ENCODE data around the gene TAMALIN.
A peak's percentile ranks its signal among the peaks of the same experiment; 100 is the strongest.

TAMALIN gene

DNA sequence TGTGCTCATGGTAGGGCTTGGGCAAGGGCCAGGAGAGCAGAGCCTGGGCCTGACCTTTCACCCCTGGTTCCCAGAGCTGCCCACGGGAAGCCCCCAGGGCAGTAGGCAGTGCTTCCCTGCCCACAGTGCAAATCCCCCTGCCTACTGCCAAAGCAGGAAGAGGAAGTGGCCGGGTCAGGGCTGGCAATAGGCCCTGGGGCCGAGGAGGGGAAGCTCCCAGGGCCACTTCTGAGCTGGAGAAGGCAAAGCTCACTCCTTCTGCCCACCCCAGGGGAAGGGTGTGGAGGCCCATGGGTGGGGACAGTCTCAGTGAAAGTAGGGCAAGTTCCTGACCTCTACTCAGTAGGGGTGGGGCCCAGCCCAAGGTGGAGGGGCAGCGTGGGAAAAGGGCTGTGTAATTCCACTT is 39.1 kb downstream of the TAMALIN start:
- DNase-seq, result peak in 3 of 42 donors; percentile 28 to 52 (median 38)
- intact Hi-C loops (cut with DNase I), result no loop called here

DNA sequence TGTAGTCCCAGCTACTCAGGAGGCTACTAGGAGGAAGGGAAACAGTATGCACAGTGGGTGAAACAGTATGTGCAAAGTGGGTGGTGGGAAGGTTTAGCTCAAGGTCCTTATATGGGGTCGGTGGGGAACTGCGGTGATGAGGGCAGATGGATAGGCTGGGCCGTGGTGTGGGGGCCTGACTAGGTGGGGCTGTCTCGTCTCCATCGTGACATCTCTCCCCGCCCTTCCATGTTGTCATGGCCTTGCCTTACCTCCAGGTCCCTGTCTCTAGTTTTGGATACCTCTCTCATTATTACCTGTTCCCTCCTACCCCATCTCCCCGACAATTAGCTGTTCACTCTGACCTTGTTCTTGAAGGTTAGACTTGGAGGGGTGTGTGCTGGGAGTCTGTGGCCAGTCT is 40.1 kb downstream of the TAMALIN start:
- no peak for DNase-seq
- intact Hi-C loops (cut with DNase I), result no loop called here

DNA sequence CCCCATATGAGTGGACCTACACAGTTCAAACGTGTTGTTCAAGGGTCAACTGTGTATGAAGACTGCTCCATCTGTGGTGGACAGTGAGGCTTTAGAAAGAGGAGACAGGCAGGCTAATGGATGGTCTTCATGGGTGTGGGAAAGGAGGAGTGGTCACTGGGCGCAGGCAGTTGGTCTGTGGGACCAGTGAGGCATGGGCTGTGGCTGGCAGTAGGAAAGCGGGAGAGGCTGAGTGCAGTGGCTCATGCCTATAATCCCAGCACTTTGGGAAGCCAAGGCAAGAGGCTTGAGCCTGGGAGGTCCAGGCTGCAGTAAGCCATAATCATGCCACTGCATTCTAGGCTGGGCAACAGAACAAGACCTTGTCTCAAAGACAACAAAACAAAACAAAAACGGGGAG is 42.5 kb downstream of the TAMALIN start:
- intact Hi-C loops (cut with DNase I), result no loop called here
- no peak for DNase-seq

DNA sequence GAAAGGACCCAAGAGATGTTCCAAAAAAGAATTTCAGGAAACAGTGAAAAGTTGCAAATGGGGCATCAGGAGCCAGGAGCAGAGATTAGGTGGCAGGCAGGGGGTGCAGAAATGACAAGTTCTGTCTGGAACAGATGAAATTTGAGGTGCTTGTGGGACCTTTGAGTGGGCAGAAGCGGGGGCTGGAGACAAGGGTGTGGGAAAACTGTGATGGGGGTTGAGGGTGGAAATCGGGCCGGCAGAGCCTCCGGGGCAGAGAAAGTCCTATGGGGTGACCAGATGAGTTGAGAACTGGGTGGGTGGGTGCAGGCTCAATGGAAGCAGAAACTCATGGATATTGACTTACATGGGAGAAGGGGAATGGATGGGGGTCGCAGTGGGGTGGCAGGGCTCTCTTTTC is 42.9 kb downstream of the TAMALIN start:
- DNase-seq, result no peak
- intact Hi-C loops (cut with DNase I), result no loop called here

DNA sequence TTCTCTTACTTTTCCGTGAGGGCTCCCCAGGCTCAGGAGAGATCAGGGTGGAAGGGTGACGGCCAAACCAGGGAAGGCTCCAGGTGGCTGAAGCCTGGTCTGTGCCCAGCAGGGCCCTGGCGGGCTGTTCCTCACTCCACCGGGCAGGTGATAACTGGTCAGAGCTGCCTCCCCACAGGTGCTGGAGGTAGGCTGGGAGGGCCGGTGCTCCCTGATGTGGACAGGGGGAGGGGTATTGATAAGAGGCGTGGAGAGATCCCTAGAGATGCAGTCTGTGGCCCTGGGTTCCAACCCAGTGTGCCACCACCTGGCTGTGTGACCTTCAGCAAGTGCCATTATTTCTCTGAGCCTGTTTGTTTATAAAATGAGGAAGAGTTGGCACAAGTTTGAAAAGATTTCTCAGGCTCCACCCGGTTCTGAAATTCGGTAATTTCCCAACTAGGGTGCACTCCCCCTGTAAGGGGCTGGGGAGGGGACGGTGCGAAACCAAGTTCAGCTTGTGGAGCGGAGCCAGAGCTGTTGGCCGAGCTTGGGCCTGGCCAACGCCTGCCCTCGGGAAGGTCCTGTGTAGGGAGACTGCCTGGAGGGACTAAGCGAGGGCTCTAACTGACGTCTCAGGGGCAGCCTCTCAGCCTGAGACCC is 43.5 kb downstream of the TAMALIN start:
- intact Hi-C loops (cut with DNase I), result no loop called here
- DNase-seq, result peak in 1 of 42 donors; percentile 42

DNA sequence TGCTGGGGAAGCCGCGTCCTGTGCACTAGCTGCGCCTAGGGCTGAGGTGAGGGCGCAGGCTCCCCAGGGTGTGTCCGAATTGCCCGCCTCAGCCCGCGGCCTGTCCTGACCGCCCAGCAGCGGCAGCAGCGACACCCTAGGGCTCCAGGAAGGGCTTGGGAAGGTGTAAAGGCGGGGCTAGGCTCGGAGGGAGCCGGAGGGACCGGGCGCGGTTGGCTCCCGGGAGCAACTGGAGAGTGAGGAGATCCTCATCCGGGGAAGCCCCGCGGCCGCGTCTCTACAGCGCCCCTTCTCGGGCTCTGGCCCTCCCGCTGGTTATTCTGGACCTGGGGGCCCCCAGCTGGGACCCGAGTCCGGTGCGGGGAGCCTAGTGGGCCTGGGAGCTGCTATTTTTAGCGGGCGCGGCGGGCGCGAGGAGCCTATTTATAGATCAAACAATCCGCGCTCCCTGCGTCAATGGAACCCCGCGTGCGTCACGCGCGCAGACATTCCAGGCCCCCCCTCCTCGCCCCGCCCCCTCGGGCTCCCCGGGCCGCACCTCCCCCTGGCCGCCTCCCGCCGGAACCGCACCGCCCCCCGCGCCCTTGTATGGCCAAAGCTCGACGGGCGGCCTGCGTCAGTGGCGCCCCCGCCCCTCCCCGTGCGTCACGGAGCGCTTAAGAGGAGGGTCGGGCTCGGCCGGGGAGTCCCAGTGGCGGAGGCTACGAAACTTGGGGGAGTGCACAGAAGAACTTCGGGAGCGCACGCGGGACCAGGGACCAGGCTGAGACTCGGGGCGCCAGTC is 44.2 kb downstream of the TAMALIN start, which contains the start of gene NR4A1:
NR4A1 (plus strand) TSS at position 685 of the 784 bp plus-strand sequence. CDS start 2,887 bp downstream, outside the sequence.
- DNase-seq, result peak; percentile 92 to 99 (median 98)
- intact Hi-C loops (cut with DNase I), result no loop called here

DNA sequence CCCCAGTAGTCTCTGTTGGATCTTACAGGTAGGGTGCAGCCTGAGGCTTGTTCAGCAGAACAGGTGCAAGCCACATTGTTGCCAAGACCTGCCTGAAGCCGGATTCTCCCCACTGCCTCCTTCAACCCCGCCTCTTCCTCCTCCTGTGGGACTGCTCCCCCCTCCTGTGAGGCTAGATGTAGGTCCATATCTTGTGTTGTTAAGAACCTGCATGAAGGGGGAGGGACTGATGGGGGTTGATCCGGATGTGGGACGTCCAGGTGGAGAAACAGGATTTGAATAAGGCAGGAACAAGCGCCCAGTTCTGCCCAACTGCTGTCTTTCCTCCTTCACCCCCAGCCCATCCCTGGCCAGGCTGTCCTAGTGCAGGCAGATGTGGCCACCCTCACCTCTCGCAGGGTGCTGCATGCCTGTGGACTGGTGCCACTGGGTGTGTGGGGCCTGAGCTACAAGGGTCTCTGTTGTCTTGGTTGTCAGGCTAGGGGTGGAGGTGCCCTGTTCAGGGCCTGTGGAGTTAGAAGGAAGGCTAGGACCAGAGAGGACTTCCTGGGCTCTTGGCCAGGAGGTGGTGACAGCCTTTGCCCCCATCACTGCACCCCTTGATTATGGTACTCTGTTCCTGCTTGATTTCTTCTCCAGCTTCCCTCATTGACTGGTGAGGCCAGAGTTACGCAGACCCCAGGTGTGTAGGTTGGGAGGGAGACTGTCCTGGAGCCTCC is 45.9 kb downstream of the TAMALIN start:
- peak in 1 of 42 donors; percentile 22 for DNase-seq
- intact Hi-C loops (cut with DNase I), result no loop called here

DNA sequence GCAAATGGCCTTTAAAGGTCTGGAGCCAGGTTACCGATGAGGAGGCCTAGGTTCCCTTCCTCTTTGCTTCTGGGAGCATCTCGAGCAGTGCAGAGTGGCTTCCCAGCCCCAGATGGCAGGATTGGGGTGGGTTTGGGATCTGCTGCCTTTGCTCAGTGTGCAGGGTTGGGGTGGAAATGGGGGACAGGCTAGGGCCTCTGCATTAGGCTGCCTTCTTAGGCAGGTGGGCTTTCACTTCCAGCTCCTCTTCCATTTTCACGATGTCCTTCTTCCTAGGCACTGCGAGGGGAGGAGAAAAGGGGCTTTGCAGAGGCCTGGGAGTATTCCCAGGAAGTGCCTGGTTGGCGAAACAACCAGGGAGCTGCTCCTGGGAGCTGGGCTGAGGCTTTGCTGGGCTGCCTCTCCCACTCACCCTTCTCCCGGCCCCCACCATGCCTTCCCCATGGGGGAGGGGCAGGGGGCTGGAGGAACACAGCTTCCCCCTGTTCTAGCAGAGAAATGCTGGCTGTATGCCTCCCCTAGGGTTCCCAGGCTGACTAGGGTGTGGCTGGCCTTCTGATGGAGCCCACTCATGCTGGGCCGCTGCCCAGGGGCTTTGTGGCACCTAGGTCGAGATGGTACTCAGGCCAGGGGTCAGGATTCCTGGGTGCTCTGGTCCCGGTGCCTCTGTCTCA is 46.9 kb downstream of the TAMALIN start:
- intact Hi-C loops (cut with DNase I), result no loop called here
- DNase-seq, result peak in 1 of 42 donors; percentile 22

DNA sequence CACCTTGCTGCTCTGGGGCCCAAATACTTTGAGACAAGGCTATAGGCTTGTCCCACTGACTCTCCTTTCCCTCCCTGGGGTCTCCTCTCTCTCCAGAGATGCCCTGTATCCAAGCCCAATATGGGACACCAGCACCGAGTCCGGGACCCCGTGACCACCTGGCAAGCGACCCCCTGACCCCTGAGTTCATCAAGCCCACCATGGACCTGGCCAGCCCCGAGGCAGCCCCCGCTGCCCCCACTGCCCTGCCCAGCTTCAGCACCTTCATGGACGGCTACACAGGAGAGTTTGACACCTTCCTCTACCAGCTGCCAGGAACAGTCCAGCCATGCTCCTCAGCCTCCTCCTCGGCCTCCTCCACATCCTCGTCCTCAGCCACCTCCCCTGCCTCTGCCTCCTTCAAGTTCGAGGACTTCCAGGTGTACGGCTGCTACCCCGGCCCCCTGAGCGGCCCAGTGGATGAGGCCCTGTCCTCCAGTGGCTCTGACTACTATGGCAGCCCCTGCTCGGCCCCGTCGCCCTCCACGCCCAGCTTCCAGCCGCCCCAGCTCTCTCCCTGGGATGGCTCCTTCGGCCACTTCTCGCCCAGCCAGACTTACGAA is 47.6 kb downstream of the TAMALIN start:
- no peak for DNase-seq
- intact Hi-C loops (cut with DNase I), result no loop called here

DNA sequence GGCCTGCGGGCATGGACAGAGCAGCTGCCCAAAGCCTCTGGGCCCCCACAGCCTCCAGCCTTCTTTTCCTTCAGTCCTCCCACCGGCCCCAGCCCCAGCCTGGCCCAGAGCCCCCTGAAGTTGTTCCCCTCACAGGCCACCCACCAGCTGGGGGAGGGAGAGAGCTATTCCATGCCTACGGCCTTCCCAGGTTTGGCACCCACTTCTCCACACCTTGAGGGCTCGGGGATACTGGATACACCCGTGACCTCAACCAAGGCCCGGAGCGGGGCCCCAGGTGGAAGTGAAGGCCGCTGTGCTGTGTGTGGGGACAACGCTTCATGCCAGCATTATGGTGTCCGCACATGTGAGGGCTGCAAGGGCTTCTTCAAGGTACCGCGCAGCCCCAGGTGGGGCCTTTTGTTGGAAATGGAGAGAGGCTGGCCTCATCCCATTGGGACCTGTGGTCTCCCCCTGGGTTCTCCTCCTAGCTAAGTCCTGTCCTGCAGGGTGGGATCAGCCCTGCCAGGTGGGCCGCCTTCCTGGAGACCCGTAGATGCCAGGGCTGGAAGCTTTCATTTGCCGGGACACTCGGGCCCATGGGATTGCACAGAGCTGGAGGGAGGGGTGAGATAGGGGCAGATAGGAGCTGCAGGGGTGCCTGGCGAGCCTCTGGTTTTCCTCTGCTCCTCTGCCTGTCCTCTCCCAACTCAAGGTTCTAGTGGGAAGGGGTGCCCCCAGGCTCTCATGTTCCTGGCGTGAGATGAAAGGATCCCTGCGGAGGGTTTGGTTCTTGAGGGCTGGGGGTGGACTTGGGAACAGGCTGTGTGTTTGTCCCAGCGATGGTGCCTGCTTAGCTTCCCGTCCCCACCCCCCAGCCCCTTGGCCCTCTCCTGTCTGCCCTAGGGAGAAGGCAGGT is 48.3 kb downstream of the TAMALIN start:
- DNase-seq, result peak in 2 of 42 donors; percentile 33 to 44
- intact Hi-C loops (cut with DNase I), result no loop called here

DNA sequence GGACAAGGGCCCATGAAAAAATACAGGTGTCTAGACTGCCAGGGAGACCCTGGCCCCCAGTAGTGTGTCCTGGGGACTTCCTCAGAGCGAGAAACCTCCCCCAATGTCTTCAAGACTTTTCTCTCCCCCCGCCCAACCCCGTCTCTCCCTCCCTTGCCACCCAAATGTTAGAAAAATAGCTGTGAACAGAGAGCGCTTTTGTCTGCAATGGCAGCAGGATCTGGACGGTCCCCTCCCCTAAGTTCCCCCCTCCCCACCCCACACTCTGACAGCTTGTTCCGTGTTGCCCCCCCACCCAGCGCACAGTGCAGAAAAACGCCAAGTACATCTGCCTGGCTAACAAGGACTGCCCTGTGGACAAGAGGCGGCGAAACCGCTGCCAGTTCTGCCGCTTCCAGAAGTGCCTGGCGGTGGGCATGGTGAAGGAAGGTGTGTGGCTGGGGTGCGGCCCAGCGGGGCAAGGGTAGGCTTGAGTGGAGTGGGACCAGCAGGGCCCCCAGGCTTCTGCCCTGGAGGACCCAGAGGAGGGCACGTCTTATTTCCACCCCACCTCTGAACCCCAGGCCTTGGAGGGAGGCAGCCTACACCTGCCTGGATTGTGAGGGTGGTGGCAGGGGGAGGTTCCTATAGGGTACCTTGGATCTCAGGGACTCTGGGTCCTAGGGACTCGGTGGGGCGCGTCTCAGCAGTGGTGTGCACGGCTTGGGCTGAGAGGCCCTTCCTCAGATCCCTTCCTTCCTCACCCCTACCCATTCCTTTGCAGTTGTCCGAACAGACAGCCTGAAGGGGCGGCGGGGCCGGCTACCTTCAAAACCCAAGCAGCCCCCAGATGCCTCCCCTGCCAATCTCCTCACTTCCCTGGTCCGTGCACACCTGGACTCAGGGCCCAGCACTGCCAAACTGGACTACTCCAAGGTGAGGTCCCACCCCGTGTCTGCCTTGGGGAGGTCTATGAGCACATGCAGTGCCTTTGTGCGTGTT is 49.3 kb downstream of the TAMALIN start:
- intact Hi-C loops (cut with DNase I), result no loop called here
- DNase-seq, result peak; percentile 64 to 92 (median 81)

DNA sequence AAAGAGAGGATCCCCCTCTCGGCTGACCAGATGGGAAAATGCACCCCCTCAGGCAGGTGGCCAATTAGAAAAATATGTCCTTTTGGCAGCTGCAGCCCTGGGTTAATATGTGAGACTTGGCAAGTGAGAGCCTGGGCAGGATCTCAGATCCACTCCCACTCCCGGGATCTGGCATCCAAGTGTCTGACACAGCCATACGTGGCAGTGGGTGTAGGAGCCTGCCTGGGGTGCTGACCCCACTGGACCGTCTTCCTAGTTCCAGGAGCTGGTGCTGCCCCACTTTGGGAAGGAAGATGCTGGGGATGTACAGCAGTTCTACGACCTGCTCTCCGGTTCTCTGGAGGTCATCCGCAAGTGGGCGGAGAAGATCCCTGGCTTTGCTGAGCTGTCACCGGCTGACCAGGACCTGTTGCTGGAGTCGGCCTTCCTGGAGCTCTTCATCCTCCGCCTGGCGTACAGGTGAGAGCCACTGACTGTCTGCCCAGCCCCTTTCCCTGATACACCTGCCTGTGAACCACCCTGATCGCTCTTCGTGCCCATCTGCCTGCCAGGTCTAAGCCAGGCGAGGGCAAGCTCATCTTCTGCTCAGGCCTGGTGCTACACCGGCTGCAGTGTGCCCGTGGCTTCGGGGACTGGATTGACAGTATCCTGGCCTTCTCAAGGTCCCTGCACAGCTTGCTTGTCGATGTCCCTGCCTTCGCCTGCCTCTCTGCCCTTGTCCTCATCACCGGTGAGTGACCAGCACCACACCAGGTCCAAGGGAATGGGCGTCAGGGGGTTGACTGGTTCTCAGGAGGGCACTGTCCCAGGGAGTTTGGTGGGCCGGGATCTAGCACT is 50.3 kb downstream of the TAMALIN start:
- DNase-seq, result peak in 1 of 42 donors; percentile 16
- intact Hi-C loops (cut with DNase I), result no loop called here

DNA sequence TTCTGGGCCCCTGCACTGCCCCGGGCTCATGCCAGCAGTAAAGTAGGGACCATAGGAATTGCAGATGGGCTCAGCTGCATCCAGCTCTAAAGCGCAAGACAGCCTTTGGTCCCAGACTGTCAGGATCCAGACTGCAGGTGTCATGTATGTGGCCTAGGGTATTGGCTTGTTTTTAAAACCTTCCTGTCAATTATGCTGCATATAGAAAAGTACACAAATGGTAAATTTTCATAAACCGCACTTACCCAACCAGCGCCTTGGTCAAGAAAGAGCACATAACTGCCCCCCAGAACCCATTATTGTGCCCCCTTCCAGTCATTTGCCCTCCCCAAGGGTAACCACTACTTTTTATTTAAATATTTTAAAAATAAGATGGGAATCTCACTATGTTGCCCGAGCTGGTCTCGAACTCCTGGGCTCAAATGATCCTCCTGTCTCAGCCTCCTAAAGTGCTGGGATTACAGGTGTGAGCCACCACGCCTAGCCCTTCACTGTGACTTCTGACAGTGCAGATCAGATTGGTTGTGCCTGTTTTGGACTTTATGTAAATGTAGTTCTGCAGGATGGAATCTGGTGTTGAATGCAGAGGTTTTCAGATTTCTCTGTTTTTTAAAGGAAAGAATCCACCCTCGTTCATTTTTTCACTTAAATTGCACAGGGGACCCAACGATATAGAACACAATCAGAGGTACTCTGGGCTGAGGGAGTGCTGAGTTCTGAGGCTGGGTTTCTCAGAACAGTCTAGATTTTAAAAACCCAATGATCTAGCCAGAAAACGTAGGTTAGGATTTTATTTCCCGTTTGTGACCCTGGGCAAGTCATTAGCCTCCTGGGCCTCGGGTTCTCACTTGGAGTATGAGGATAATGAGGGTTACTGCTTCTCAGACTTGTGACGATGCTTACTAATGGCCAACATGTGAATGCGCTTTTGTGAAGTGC is 51.2 kb downstream of the TAMALIN start:
- DNase-seq, result no peak
- intact Hi-C loops (cut with DNase I), result no loop called here

DNA sequence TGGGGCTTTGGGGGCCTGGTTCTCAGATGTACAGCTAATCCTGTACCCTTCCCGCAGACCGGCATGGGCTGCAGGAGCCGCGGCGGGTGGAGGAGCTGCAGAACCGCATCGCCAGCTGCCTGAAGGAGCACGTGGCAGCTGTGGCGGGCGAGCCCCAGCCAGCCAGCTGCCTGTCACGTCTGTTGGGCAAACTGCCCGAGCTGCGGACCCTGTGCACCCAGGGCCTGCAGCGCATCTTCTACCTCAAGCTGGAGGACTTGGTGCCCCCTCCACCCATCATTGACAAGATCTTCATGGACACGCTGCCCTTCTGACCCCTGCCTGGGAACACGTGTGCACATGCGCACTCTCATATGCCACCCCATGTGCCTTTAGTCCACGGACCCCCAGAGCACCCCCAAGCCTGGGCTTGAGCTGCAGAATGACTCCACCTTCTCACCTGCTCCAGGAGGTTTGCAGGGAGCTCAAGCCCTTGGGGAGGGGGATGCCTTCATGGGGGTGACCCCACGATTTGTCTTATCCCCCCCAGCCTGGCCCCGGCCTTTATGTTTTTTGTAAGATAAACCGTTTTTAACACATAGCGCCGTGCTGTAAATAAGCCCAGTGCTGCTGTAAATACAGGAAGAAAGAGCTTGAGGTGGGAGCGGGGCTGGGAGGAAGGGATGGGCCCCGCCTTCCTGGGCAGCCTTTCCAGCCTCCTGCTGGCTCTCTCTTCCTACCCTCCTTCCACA is 52.0 kb downstream of the TAMALIN start:
- intact Hi-C loops (cut with DNase I), result no loop called here
- peak in 38 of 42 donors; percentile 54 to 84 (median 71) for DNase-seq

Measured in head of caudate nucleus (tissue), 42 donors.